Endothelial cell of umbilical vein (primary cell): Measurements from ENCODE around the gene FOXS1. TPM values are rescaled to one million over a fixed set of nuclear protein-coding genes. Genes with fewer than 3 reads are reported as not detected.

ENCODE experiments used
- BruUV-seq: library from RNA; stranded (reverse); fragments of 400-500 nt; replicated peaks from 2 replicates; lab custom pipeline; 2021; lab: Mats Ljungman, UMichigan
- CTCF ChIA-PET: fragments of 300-600, 350-600 bp; sonication (Branson Sonifier 250); formaldehyde crosslinking; loops from one replicate; lab custom pipeline; 2021; ENCODE audit warnings: antibody characterized with exemption, inconsistent platforms; lab: Charles Lee
- POLR2A ChIA-PET: fragments of 300-600, 350-600 bp; sonication (Branson Sonifier 250); formaldehyde crosslinking; loops from one replicate; lab custom pipeline; 2021; ENCODE audit warnings: antibody characterized with exemption, inconsistent platforms; lab: Charles Lee
- DNase-seq: peaks from one replicate; pipeline ENCODE4 v3.0.0-alpha.2; 2011; ENCODE audit warnings: low read depth, low spot score
- FAIRE-seq: peaks from 2 replicates; lab custom pipeline; 2011; peaks lifted over from hg19 to GRCh38; lab: Jason Lieb, UNC
- H2AFZ ChIP-seq: 2 replicates; pipeline ENCODE4 v1.6.0; 2012; ENCODE audit warnings: low read depth, low read length, control low read depth, inconsistent platforms
- H3K27ac ChIP-seq: 2 replicates; pipeline ENCODE4 v1.5.1; 2011; ENCODE audit warnings: low read depth, mild to moderate bottlenecking, control low read depth, low read length, moderate library complexity; ENCODE audit not compliant: insufficient read depth
- H3K27me3 ChIP-seq, 2 experiments: 2 replicates each; pipeline versions ENCODE4 v1.6.0 to v1.6.1; 2011; ENCODE audit warnings: low read length in 2 of 2, mixed read lengths in 1 of 2; ENCODE audit not compliant: control insufficient read depth in 2 of 2, insufficient read depth in 2 of 2
- H3K36me3 ChIP-seq, 2 experiments: 2 replicates in 1 of 2; 3 replicates in 1 of 2; pipeline ENCODE4 v1.5.1; 2011; ENCODE audit warnings: low read length in 2 of 2, mild to moderate bottlenecking in 1 of 2, moderate library complexity in 1 of 2; ENCODE audit not compliant: control insufficient read depth in 2 of 2, insufficient read depth in 2 of 2; ENCODE audit errors: extremely low read depth in 1 of 2
- H3K4me1 ChIP-seq: 3 replicates; pipeline ENCODE4 v1.5.1; 2011; ENCODE audit warnings: mild to moderate bottlenecking, low read length; ENCODE audit not compliant: control insufficient read depth, insufficient read depth; ENCODE audit errors: extremely low read depth
- H3K4me2 ChIP-seq: 2 replicates; pipeline ENCODE4 v1.6.1; 2011; ENCODE audit warnings: low read length, control low read depth, mixed read lengths; ENCODE audit not compliant: insufficient read depth
- H3K4me3 ChIP-seq, 3 experiments: fragments of 200-600 bp in 1 of 3; sonication (generic), shearing (Covaris generic) in 1 of 3; replicated peaks in 1 of 3; 2 replicates each; pipeline ENCODE4 v1.5.1; 2011 to 2016; ENCODE audit warnings: control low read depth in 3 of 3, low read length in 3 of 3, mild to moderate bottlenecking in 2 of 3, inconsistent platforms in 1 of 3, low read depth in 1 of 3, moderate library complexity in 1 of 3; ENCODE audit not compliant: insufficient read depth in 1 of 3
- H3K79me2 ChIP-seq: 2 replicates; pipeline ENCODE4 v1.6.0; 2012; ENCODE audit warnings: low read length, inconsistent platforms; ENCODE audit not compliant: control insufficient read depth, insufficient read depth
- H3K9ac ChIP-seq: replicated peaks from 2 replicates; pipeline ENCODE3; 2011; ENCODE audit warnings: low read length, control low read depth; ENCODE audit not compliant: insufficient read depth; ENCODE audit errors: extremely low read depth
- H3K9me1 ChIP-seq: replicated peaks from 3 replicates; pipeline ENCODE4 v1.6.0; 2011; ENCODE audit warnings: mild to moderate bottlenecking, low read length; ENCODE audit not compliant: control insufficient read depth, insufficient read depth; ENCODE audit errors: extremely low read depth
- H3K9me3 ChIP-seq: replicated peaks from 2 replicates; pipeline ENCODE4 v1.5.1; 2012; ENCODE audit warnings: low read length, inconsistent platforms; ENCODE audit not compliant: control insufficient read depth, insufficient read depth
- H4K20me1 ChIP-seq: replicated peaks from 2 replicates; pipeline ENCODE3; 2011; ENCODE audit warnings: mild to moderate bottlenecking, low read length; ENCODE audit not compliant: control insufficient read depth, insufficient read depth; ENCODE audit errors: extremely low read depth
- EZH2 ChIP-seq: IDR thresholded peaks from 2 replicates; pipeline ENCODE4 v1.6.1; 2012; ENCODE audit warnings: borderline replicate concordance, low read depth, mild to moderate bottlenecking, moderate library complexity, low read length, inconsistent platforms; ENCODE audit not compliant: severe bottlenecking
- FOS ChIP-seq: IDR thresholded peaks from 2 replicates; pipeline ENCODE4 v1.6.1; 2011; ENCODE audit warnings: mild to moderate bottlenecking, low read length, moderate library complexity, borderline replicate concordance; ENCODE audit not compliant: insufficient read depth
- GATA2 ChIP-seq: IDR thresholded peaks from 2 replicates; pipeline ENCODE4 v1.7.0; 2011; ENCODE audit warnings: low read depth, mild to moderate bottlenecking, moderate library complexity, mixed read lengths, low read length; ENCODE audit not compliant: insufficient read length, insufficient read depth
- JUN ChIP-seq: IDR thresholded peaks from 2 replicates; pipeline ENCODE4 v1.6.1; 2011; ENCODE audit warnings: borderline replicate concordance, low read depth; ENCODE audit not compliant: insufficient read length, insufficient read depth
- MYC ChIP-seq: IDR thresholded peaks from one replicate; pipeline ENCODE4 v1.6.1; 2011; ENCODE audit warnings: mild to moderate bottlenecking, low read depth, low read length
- POLR2A ChIP-seq: IDR thresholded peaks from 2 replicates; pipeline ENCODE4 v1.6.1; 2012; ENCODE audit warnings: low read depth, mild to moderate bottlenecking, control low read depth, low read length
- POLR2AphosphoS5 ChIP-seq: IDR thresholded peaks from 2 replicates; pipeline ENCODE4 v1.6.1; 2012; ENCODE audit warnings: low read depth, mild to moderate bottlenecking, control low read depth, low read length, moderate library complexity; ENCODE audit not compliant: insufficient read depth
- dilution Hi-C: fragments of 300-500 bp; cut with MboI; formaldehyde crosslinking; loops from one replicate; pipeline ENCODE4 v1.15.0; 2019; ENCODE audit warnings: low sequenced_read_pairs; ENCODE audit not compliant: extremely low pct_ligation_motif_present
- intact Hi-C: fragments of 100-400 bp; cut with micrococcal nuclease; formaldehyde crosslinking; loops from one replicate; pipeline ENCODE4 v1.10.0; 2022
- polyA plus RNA-seq, 4 experiments: library from polyadenylated mRNA; depleted of rRNA in 3 of 4; stranded (reverse) in 3 of 4; unstranded in 1 of 4; fragments of >200 nt; gene quantifications; 2 replicates each; pipeline versions ENCODE4 v1.2.1 to v1.2.3, GENCODE V29; 2011 to 2012; ENCODE audit warnings: missing spikeins in 1 of 4
- total RNA-seq: library from RNA; stranded (reverse); gene quantifications from 2 replicates; pipeline ENCODE4 v1.2.3, GENCODE V29; 2021
- TF ChIP-seq, protein P1 (sequence below), 2 donors: IDR thresholded peaks; 1 replicate in 1 of 2; 2 replicates in 1 of 2; pipeline ENCODE4 v1.5.1; 2011; ENCODE audit warnings: low read length in 2 of 2, mild to moderate bottlenecking in 2 of 2, moderate library complexity in 2 of 2, control low read depth in 1 of 2, inconsistent platforms in 1 of 2, low read depth in 1 of 2; ENCODE audit not compliant: insufficient read depth in 1 of 2; ENCODE audit errors: extremely low read depth in 1 of 2
- TF ChIP-seq, protein P2 (sequence below): IDR thresholded peaks from 2 replicates; pipeline ENCODE4 v1.6.1; 2011; ENCODE audit not compliant: insufficient read depth, insufficient read length

The FOXS1 gene
- total and polyA plus RNA-seq, 2 donors (not counting 3 experiments of a cell fraction or from before 2014, with no cell fraction given) = 0.84 TPM; not detected in 1

DNA sequence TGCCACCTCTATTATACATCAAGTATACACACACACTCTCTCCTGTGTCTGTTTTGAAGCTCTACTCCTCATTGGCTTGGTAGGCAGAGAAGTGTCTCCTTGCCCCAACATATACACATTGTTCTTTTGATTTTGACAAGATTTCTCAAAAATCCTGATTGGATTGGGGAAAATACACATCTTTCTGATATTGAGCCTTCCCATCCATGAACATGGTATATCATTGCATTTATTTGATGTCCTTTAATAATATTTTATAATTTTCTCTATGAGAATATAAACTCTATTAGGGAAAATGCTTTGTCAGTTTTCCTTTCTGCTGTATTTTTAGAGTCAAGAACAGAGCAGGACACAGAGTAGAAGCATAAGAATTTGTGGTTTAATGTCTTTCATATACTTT lies 32.3 kb upstream of the FOXS1 start:
- no peaks in the 10 kb centered on the region for H4K20me1 ChIP-seq
- H3K9me3 ChIP-seq = no peaks in the 10 kb centered on the region
- H3K27me3 ChIP-seq = peaks cover 4 to 10% of the 10 kb centered on the region in 2 experiments
- H3K4me1 ChIP-seq = no peaks in the 10 kb centered on the region
- ChIA-PET POLR2A (no interaction called here), CTCF (interaction anchor here (1.2 kb wide), 1 partner anchor 74 kb away, joined by 3 read pairs; the partner anchor contains the start of gene PDRG1)
- no peaks in the 10 kb centered on the region for H3K9me1 ChIP-seq
- BruUV-seq = no TSS peak
- no peak overlapping the region for H3K4me3 ChIP-seq
- no peak overlapping the region for H3K27ac ChIP-seq
- DNase-seq (no peak), FAIRE-seq (no peak)
- no peak for TF ChIP-seq POLR2AphosphoS5
- TF ChIP-seq JUN = no peak
- no peak for TF ChIP-seq EZH2
- TF ChIP-seq GATA2 = no peak
- TF ChIP-seq POLR2A = no peak
- TF ChIP-seq FOS = no peak
- TF ChIP-seq, protein P1, sequence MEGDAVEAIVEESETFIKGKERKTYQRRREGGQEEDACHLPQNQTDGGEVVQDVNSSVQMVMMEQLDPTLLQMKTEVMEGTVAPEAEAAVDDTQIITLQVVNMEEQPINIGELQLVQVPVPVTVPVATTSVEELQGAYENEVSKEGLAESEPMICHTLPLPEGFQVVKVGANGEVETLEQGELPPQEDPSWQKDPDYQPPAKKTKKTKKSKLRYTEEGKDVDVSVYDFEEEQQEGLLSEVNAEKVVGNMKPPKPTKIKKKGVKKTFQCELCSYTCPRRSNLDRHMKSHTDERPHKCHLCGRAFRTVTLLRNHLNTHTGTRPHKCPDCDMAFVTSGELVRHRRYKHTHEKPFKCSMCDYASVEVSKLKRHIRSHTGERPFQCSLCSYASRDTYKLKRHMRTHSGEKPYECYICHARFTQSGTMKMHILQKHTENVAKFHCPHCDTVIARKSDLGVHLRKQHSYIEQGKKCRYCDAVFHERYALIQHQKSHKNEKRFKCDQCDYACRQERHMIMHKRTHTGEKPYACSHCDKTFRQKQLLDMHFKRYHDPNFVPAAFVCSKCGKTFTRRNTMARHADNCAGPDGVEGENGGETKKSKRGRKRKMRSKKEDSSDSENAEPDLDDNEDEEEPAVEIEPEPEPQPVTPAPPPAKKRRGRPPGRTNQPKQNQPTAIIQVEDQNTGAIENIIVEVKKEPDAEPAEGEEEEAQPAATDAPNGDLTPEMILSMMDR (IDR thresholded peaks at IDR 0.05; ENCODE audit: extremely low read depth in 1 of 2, insufficient read depth in 1 of 2, low read depth in 1 of 2, low read length in 2 of 2) = no peak
- TF ChIP-seq MYC = no peak
- TF ChIP-seq, protein P2, sequence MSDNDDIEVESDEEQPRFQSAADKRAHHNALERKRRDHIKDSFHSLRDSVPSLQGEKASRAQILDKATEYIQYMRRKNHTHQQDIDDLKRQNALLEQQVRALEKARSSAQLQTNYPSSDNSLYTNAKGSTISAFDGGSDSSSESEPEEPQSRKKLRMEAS = no peak
- H3K36me3 ChIP-seq = no peaks in the 10 kb centered on the region
- dilution Hi-C loops = no loop called here
- no peak overlapping the region for H3K4me2 ChIP-seq
- H3K9ac ChIP-seq = no peak overlapping the region
- no peaks in the 10 kb centered on the region for H3K79me2 ChIP-seq
- H2AFZ ChIP-seq = no peak overlapping the region
- intact Hi-C loops = no loop called here
